ENCODE results near the gene ITGB8. TPM values are rescaled to one million over a fixed set of nuclear protein-coding genes. Genes with fewer than 3 reads are reported as not detected.

Gene ITGB8
- total and polyA plus RNA-seq, 2 of the 4 experiments (the other 2 are of a cell fraction) = 2.6 to 10.2 TPM

DNA sequence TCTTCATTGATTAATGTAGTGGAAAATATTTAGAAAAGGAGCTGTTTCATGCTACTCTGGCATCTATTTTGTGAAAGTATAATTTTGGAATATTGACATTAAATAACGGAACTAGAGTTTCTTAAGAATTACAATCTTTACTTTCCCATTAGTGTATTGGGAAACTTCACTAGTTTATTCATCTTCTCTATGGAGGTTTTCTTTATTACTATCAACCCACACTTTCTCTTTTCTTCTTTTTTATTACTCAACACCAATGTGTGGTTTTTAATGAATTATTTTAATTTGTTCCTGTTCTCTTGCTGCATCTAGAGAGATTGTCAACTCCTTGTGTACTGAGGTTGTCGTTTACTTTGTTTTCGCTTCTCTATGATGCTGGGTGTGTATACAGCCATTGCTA lies 20.4 kb upstream of the ITGB8 start:
- no TSS peak for BruUV-seq (replicated peaks)
- Histone ChIP-seq H2AK5ac (ENCODE audit: low read depth, low read length) (no peak overlapping the region), H4K5ac (ENCODE audit: low read depth, low read length) (peak overlapping the region; percentile 58; the same call in 1 of the 2 replicates), H3K9ac (ENCODE audit: low read depth, low read length) (no peak overlapping the region), H3K9me3 (ENCODE audit: control insufficient read depth, insufficient read depth, low read length) (no peaks in the 10 kb centered on the region), H3K27me3 (ENCODE audit: control insufficient read depth, insufficient read depth, low read length) (no peaks in the 10 kb centered on the region), H2AFZ (replicated peaks; ENCODE audit: low read length, poor library complexity) (no peak overlapping the region), H3K23ac (ENCODE audit: low read depth, low read length) (no peak overlapping the region), H4K8ac (ENCODE audit: low read depth in 2 of 2, low read length in 2 of 2) (no peak overlapping the region), H3K4me2 (ENCODE audit: low read depth, low read length) (no peak overlapping the region), H3K4me3 (ENCODE audit: insufficient read depth, low read depth, low read length) (no peak overlapping the region), H3K36me3 (ENCODE audit: control insufficient read depth, insufficient read depth, low read length) (no peaks in the 10 kb centered on the region), H3K4me1 (ENCODE audit: control insufficient read depth, insufficient read depth, low read length) (peaks cover 3% of the 10 kb centered on the region), H3K56ac (ENCODE audit: extremely low read depth, insufficient read depth, low read length) (no peak overlapping the region), H2AK9ac (replicated peaks; ENCODE audit: low read depth, low read length, poor library complexity) (no peak overlapping the region), H2BK20ac (ENCODE audit: low read depth, low read length) (0 out of 2 replicates have a peak overlapping the region, but pooled peaks have one; percentile 16), H2BK120ac (ENCODE audit: low read depth, low read length) (no peak overlapping the region), H4K20me1 (ENCODE audit: insufficient read depth, low read length) (no peaks in the 10 kb centered on the region), H2BK15ac (ENCODE audit: low read depth, low read length) (no peak overlapping the region), H4K91ac (ENCODE audit: insufficient read depth, low read depth, low read length) (no peak overlapping the region), H3K79me1 (ENCODE audit: low read depth in 1 of 2, low read length in 2 of 2) (no peaks in the 10 kb centered on the region), H2BK5ac (ENCODE audit: low read depth, low read length, poor library complexity, severe bottlenecking) (no peak overlapping the region), H3K18ac (ENCODE audit: low read depth, low read length) (0 out of 2 replicates have a peak overlapping the region, but pooled peaks have one; percentile 68), H3K27ac (ENCODE audit: insufficient read depth, low read length) (no peak overlapping the region), H3K4ac (ENCODE audit: low read depth, low read length) (no peak overlapping the region), H3K14ac (replicated peaks; ENCODE audit: low read depth, low read length) (no peak overlapping the region), H3K9me1 (ENCODE audit: insufficient read depth, low read length) (peaks cover 2% of the 10 kb centered on the region; the same call in 1 of the 2 replicates)
- dilution Hi-C loops (cut with HindIII; ENCODE audit: low sequenced_read_pairs, unreplicated experiment) = no loop called here
- WGBS, 2 experiments (ENCODE audit: extremely low coverage in 2 of 2, insufficient read length in 1 of 2) = no CpG with 5 or more reads among the region's 3 CpGs
- intact Hi-C loops (cut with micrococcal nuclease) = loop anchor here (5.0 kb wide), 1 partner anchor 287 kb away; no protein-coding TSS in a partner anchor
- ChIA-PET POLR2A (ENCODE audit: unreplicated experiment) (no interaction called here), CTCF (interaction anchor here (1.1 to 2.0 kb wide), 2 partner anchors 562 to 596 kb away, joined by 4 to 6 read pairs; no protein-coding TSS in a partner anchor)
- in situ Hi-C loops (cut with MboI; ENCODE audit: low sequenced_read_pairs) = loop anchor here (10.0 to 25.0 kb wide), 2 partner anchors 326 to 548 kb away; partner anchors contain the start of gene TMEM196
- ATAC-seq (ENCODE audit: low read depth) (no peak), DNase-seq (no peak)
- TF ChIP-seq RAD21 (IDR thresholded peaks at IDR 0.05; ENCODE audit: low read length) (no peak), RCOR1 (IDR thresholded peaks at IDR 0.05; ENCODE audit: insufficient replicate concordance, low read length) (no peak), FOS (IDR thresholded peaks at IDR 0.05; ENCODE audit: low read depth, low read length) (no peak), MAZ (IDR thresholded peaks at IDR 0.05; ENCODE audit: borderline replicate concordance, low read depth, low read length) (no peak), BHLHE40 (IDR thresholded peaks at IDR 0.05; ENCODE audit: low read depth, low read length) (no peak), NFE2L2 (IDR thresholded peaks at IDR 0.05; ENCODE audit: low read depth, low read length) (no peak), RFX5 (IDR thresholded peaks at IDR 0.05; ENCODE audit: low read depth, low read length) (no peak)
- TF ChIP-seq, protein P1, sequence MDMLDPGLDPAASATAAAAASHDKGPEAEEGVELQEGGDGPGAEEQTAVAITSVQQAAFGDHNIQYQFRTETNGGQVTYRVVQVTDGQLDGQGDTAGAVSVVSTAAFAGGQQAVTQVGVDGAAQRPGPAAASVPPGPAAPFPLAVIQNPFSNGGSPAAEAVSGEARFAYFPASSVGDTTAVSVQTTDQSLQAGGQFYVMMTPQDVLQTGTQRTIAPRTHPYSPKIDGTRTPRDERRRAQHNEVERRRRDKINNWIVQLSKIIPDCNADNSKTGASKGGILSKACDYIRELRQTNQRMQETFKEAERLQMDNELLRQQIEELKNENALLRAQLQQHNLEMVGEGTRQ (IDR thresholded peaks at IDR 0.05; ENCODE audit: low read depth, low read length) = no peak

Measured in IMR-90 (cell line).